ENCODE measurements around the gene DOCK7. TPM values are rescaled to one million over a fixed set of nuclear protein-coding genes. Genes with fewer than 3 reads are reported as not detected.

Gene DOCK7
- polyA plus RNA-seq, 1 of the 3 experiments (the other 2 are of a cell fraction) = 27.6 TPM

DNA sequence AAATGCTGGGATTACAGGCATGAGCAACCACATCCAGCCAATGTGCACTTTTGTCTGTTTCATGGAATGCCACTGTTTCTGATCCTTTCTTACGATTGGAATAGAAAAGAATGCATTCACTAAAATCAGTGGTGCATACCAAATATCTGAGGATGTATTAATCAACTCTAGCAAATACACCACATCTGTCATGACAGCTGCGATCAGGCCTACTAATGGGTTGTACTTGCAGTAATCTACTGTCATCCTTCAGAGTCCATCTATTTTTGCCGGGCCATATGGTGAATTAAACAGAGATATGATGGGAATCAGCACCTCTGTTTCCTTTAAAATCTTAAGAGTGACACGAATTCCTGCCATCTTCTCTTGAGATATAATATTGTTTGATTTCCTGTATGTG is 259.8 kb downstream of the DOCK7 start:
- no peak overlapping the region for H3K27ac ChIP-seq (ENCODE audit: low read depth in 2 of 2, low read length in 1 of 2)
- no peaks in the 10 kb centered on the region for H3K36me3 ChIP-seq (replicated peaks in 1 of 2; ENCODE audit: control insufficient read depth in 1 of 2, insufficient read depth in 2 of 2, low read length in 1 of 2)
- POLR2A ChIA-PET = no interaction called here
- H3K9ac ChIP-seq = no peak overlapping the region
- no peaks in the 10 kb centered on the region for H3K9me2 ChIP-seq
- H3F3A ChIP-seq (replicated peaks; ENCODE audit: insufficient read depth) = no peaks in the 10 kb centered on the region
- no peaks in the 10 kb centered on the region for H4K20me1 ChIP-seq (ENCODE audit: insufficient read depth)
- H3K4me2 ChIP-seq = no peak overlapping the region
- no peak overlapping the region for H3K4me3 ChIP-seq (ENCODE audit: low read depth in 2 of 2, low read length in 1 of 2)
- no peaks in the 10 kb centered on the region for H3K27me3 ChIP-seq (ENCODE audit: insufficient read depth)
- no peak for DNase-seq
- no peaks in the 10 kb centered on the region; a peak in 1 of 4 replicates for H3K4me1 ChIP-seq (ENCODE audit: control insufficient read depth in 1 of 2, insufficient read depth in 2 of 2, low read depth in 1 of 2, low read length in 1 of 2)
- no peak overlapping the region for H2AFZ ChIP-seq (ENCODE audit: low read depth)
- H3K9me3 ChIP-seq = no peaks in the 10 kb centered on the region
- CTCF ChIA-PET = interaction anchor here (1.6 kb wide), 1 partner anchor 318 kb away, joined by 6 read pairs; no protein-coding TSS in a partner anchor
- H3K79me2 ChIP-seq (ENCODE audit: insufficient read depth) = no peaks in the 10 kb centered on the region
- TF ChIP-seq YY1 (IDR thresholded peaks at IDR 0.05; ENCODE audit: low read depth) = no peak
- TF ChIP-seq GABPA (IDR thresholded peaks at IDR 0.05; ENCODE audit: low read depth) = no peak
- TF ChIP-seq, protein P1, sequence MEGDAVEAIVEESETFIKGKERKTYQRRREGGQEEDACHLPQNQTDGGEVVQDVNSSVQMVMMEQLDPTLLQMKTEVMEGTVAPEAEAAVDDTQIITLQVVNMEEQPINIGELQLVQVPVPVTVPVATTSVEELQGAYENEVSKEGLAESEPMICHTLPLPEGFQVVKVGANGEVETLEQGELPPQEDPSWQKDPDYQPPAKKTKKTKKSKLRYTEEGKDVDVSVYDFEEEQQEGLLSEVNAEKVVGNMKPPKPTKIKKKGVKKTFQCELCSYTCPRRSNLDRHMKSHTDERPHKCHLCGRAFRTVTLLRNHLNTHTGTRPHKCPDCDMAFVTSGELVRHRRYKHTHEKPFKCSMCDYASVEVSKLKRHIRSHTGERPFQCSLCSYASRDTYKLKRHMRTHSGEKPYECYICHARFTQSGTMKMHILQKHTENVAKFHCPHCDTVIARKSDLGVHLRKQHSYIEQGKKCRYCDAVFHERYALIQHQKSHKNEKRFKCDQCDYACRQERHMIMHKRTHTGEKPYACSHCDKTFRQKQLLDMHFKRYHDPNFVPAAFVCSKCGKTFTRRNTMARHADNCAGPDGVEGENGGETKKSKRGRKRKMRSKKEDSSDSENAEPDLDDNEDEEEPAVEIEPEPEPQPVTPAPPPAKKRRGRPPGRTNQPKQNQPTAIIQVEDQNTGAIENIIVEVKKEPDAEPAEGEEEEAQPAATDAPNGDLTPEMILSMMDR (IDR thresholded peaks at IDR 0.05) = no peak
- no peak for TF ChIP-seq RFX5 (IDR thresholded peaks at IDR 0.05; ENCODE audit: low read length)
- TF ChIP-seq REST (IDR thresholded peaks at IDR 0.05; ENCODE audit: low read depth, low read length) = no peak
- TF ChIP-seq SIN3A (IDR thresholded peaks at IDR 0.05; ENCODE audit: borderline replicate concordance, low read depth, low read length) = no peak
- WGBS (ENCODE audit: low lambda C conversion rate) = 35% methylated on average over 4 of the region's 4 CpGs

DNA sequence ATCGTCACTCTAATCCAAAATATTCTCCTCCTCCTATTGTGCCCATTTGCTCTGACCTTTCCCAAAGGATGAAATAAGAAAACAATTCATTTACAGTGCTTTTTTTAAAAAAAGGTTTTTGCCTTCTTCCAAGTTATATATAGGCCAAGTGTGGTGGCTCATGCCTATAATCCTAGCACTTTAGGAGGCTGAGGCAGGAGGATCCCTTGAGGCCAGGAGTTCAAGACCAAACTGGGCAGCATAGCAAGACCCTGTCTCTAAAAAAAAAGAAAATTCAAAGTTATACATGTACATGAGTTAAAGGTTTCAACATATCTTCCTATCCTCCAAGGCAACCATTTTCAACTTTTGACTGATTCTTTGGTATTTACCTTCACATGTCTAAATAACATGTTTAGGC is 261.4 kb downstream of the DOCK7 start:
- H3K9me3 ChIP-seq = no peaks in the 10 kb centered on the region
- H3K27me3 ChIP-seq (ENCODE audit: insufficient read depth) = no peaks in the 10 kb centered on the region
- no peak overlapping the region for H2AFZ ChIP-seq (ENCODE audit: low read depth)
- no peaks in the 10 kb centered on the region for H3F3A ChIP-seq (replicated peaks; ENCODE audit: insufficient read depth)
- no peak overlapping the region for H3K4me2 ChIP-seq
- H3K4me1 ChIP-seq (ENCODE audit: control insufficient read depth in 1 of 2, insufficient read depth in 2 of 2, low read depth in 1 of 2, low read length in 1 of 2) = no peaks in the 10 kb centered on the region; a peak in 1 of 4 replicates
- H3K79me2 ChIP-seq (ENCODE audit: insufficient read depth) = no peaks in the 10 kb centered on the region
- no peaks in the 10 kb centered on the region for H3K9me2 ChIP-seq
- H3K27ac ChIP-seq (ENCODE audit: low read depth in 2 of 2, low read length in 1 of 2) = no peak overlapping the region
- H3K9ac ChIP-seq = no peak overlapping the region
- ChIA-PET CTCF (interaction anchor here (1.2 to 1.6 kb wide), 3 partner anchors 21 to 320 kb away, joined by 4 to 6 read pairs (median 5); no protein-coding TSS in a partner anchor), POLR2A (interaction anchor here (1.3 kb wide), 1 partner anchor 9 kb away, joined by 6 read pairs; no protein-coding TSS in a partner anchor)
- TF ChIP-seq RFX5 (IDR thresholded peaks at IDR 0.05; ENCODE audit: low read length) = no peak
- no peak for TF ChIP-seq TAF1 (IDR thresholded peaks at IDR 0.05; ENCODE audit: borderline replicate concordance, low read depth, low read length)
- no peak for TF ChIP-seq FOXJ3 (CRISPR knock-in tag; IDR thresholded peaks at IDR 0.05)
- TF ChIP-seq FOXM1 (IDR thresholded peaks at IDR 0.05; ENCODE audit: low read depth) = no peak
- TF ChIP-seq, protein P2, sequence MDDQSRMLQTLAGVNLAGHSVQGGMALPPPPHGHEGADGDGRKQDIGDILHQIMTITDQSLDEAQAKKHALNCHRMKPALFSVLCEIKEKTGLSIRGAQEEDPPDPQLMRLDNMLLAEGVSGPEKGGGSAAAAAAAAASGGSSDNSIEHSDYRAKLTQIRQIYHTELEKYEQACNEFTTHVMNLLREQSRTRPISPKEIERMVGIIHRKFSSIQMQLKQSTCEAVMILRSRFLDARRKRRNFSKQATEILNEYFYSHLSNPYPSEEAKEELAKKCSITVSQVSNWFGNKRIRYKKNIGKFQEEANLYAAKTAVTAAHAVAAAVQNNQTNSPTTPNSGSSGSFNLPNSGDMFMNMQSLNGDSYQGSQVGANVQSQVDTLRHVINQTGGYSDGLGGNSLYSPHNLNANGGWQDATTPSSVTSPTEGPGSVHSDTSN (IDR thresholded peaks at IDR 0.05) = no peak
- TF ChIP-seq SMC3 (IDR thresholded peaks at IDR 0.05; ENCODE audit: low read depth, low read length) = no peak
- TF ChIP-seq POLR2AphosphoS5 (IDR thresholded peaks at IDR 0.05; ENCODE audit: low read depth, low read length) = no peak
- TF ChIP-seq GABPA (IDR thresholded peaks at IDR 0.05; ENCODE audit: low read depth) = no peak
- TF ChIP-seq MXI1 (IDR thresholded peaks at IDR 0.05; ENCODE audit: low read depth, low read length) = no peak
- TF ChIP-seq RAD21 (IDR thresholded peaks at IDR 0.05; ENCODE audit: low read length) = no peak
- no peak for TF ChIP-seq TEAD4 (IDR thresholded peaks at IDR 0.05; ENCODE audit: borderline replicate concordance, insufficient read depth)
- no peak for TF ChIP-seq MEF2A (IDR thresholded peaks at IDR 0.05; ENCODE audit: borderline replicate concordance, low read depth)
- TF ChIP-seq NRF1 (IDR thresholded peaks at IDR 0.05; ENCODE audit: low read depth, low read length) = no peak
- TF ChIP-seq GATA2 (CRISPR knock-in tag; IDR thresholded peaks at IDR 0.05) = no peak
- 90% methylated on average over 1 of the region's 1 CpG for WGBS (ENCODE audit: low lambda C conversion rate)
- no peak overlapping the region for H3K4me3 ChIP-seq (ENCODE audit: low read depth in 2 of 2, low read length in 1 of 2)
- DNase-seq = no peak
- H3K36me3 ChIP-seq (replicated peaks in 1 of 2; ENCODE audit: control insufficient read depth in 1 of 2, insufficient read depth in 2 of 2, low read length in 1 of 2) = no peaks in the 10 kb centered on the region
- H4K20me1 ChIP-seq (ENCODE audit: insufficient read depth) = no peaks in the 10 kb centered on the region

Measured in SK-N-SH (cell line).